Endothelial cell of umbilical vein (primary cell): Measurements from ENCODE around the gene ATP8A1.

Experiments used
- EZH2 ChIP-seq: IDR thresholded peaks from 2 replicates; pipeline ENCODE4 v1.6.1; 2012; ENCODE audit warnings: borderline replicate concordance, low read depth, mild to moderate bottlenecking, moderate library complexity, low read length, inconsistent platforms; ENCODE audit not compliant: severe bottlenecking
- FOS ChIP-seq: IDR thresholded peaks from 2 replicates; pipeline ENCODE4 v1.6.1; 2011; ENCODE audit warnings: mild to moderate bottlenecking, low read length, moderate library complexity, borderline replicate concordance; ENCODE audit not compliant: insufficient read depth
- GATA2 ChIP-seq: IDR thresholded peaks from 2 replicates; pipeline ENCODE4 v1.7.0; 2011; ENCODE audit warnings: low read depth, mild to moderate bottlenecking, moderate library complexity, mixed read lengths, low read length; ENCODE audit not compliant: insufficient read length, insufficient read depth
- POLR2A ChIP-seq: IDR thresholded peaks from 2 replicates; pipeline ENCODE4 v1.6.1; 2012; ENCODE audit warnings: low read depth, mild to moderate bottlenecking, control low read depth, low read length
- POLR2AphosphoS5 ChIP-seq: IDR thresholded peaks from 2 replicates; pipeline ENCODE4 v1.6.1; 2012; ENCODE audit warnings: low read depth, mild to moderate bottlenecking, control low read depth, low read length, moderate library complexity; ENCODE audit not compliant: insufficient read depth
- TF ChIP-seq, protein P1 (sequence below), 2 donors: IDR thresholded peaks; 1 replicate in 1 of 2; 2 replicates in 1 of 2; pipeline ENCODE4 v1.5.1; 2011; ENCODE audit warnings: low read length in 2 of 2, mild to moderate bottlenecking in 2 of 2, moderate library complexity in 2 of 2, control low read depth in 1 of 2, inconsistent platforms in 1 of 2, low read depth in 1 of 2; ENCODE audit not compliant: insufficient read depth in 1 of 2; ENCODE audit errors: extremely low read depth in 1 of 2
- TF ChIP-seq, protein P2 (sequence below): IDR thresholded peaks from 2 replicates; pipeline ENCODE4 v1.6.1; 2011; ENCODE audit not compliant: insufficient read depth, insufficient read length

DNA sequence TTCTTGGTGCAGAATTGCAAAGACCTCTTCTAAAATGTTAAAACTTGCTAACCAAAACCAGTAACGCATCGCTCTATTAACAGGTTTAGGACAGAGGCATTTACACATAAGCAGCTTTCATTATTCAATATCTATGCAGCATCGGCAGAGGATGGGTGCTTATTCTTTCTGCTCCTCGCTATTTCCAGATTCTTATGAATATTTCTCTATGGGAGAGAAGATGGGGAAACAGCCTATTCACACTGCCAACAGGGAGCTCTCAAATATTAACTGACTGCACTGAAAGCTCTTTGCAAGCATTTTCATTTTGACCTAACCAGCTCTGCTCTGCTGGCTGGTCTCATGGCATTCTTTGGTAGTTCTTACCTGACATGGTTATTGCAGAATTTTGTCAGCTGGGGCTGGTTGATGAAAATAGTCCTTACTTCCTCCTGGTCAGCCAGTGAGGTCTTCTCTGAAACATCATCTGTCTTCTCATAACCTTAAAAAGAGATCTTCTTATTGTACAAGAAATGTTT is 30.2 kb downstream of the ATP8A1 start:
- TF ChIP-seq, protein P1, sequence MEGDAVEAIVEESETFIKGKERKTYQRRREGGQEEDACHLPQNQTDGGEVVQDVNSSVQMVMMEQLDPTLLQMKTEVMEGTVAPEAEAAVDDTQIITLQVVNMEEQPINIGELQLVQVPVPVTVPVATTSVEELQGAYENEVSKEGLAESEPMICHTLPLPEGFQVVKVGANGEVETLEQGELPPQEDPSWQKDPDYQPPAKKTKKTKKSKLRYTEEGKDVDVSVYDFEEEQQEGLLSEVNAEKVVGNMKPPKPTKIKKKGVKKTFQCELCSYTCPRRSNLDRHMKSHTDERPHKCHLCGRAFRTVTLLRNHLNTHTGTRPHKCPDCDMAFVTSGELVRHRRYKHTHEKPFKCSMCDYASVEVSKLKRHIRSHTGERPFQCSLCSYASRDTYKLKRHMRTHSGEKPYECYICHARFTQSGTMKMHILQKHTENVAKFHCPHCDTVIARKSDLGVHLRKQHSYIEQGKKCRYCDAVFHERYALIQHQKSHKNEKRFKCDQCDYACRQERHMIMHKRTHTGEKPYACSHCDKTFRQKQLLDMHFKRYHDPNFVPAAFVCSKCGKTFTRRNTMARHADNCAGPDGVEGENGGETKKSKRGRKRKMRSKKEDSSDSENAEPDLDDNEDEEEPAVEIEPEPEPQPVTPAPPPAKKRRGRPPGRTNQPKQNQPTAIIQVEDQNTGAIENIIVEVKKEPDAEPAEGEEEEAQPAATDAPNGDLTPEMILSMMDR (IDR thresholded peaks at IDR 0.05; ENCODE audit: extremely low read depth in 1 of 2, insufficient read depth in 1 of 2, low read depth in 1 of 2, low read length in 2 of 2) = no peak
- TF ChIP-seq POLR2A (no peak), EZH2 (no peak), FOS (no peak), POLR2AphosphoS5 (no peak), GATA2 (no peak)
- TF ChIP-seq, protein P2, sequence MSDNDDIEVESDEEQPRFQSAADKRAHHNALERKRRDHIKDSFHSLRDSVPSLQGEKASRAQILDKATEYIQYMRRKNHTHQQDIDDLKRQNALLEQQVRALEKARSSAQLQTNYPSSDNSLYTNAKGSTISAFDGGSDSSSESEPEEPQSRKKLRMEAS = no peak
